GM18907 (cell line): ENCODE measurements around the gene CD274.
A peak's percentile ranks its signal among the peaks of the same experiment; 100 is the strongest.
"Not testable (repeated sequence)": the region's sequence is repeated elsewhere in the genome, so short reads cannot be mapped to it uniquely, and the experiment has no call there.

Experiments used
- ATAC-seq: cut with Tn5 transposase; IDR thresholded peaks from one replicate; pipeline ENCODE4 v1.9.1; 2021; ENCODE audit warnings: mild to moderate bottlenecking, moderate library complexity; ENCODE audit not compliant: unreplicated experiment

Gene CD274

DNA sequence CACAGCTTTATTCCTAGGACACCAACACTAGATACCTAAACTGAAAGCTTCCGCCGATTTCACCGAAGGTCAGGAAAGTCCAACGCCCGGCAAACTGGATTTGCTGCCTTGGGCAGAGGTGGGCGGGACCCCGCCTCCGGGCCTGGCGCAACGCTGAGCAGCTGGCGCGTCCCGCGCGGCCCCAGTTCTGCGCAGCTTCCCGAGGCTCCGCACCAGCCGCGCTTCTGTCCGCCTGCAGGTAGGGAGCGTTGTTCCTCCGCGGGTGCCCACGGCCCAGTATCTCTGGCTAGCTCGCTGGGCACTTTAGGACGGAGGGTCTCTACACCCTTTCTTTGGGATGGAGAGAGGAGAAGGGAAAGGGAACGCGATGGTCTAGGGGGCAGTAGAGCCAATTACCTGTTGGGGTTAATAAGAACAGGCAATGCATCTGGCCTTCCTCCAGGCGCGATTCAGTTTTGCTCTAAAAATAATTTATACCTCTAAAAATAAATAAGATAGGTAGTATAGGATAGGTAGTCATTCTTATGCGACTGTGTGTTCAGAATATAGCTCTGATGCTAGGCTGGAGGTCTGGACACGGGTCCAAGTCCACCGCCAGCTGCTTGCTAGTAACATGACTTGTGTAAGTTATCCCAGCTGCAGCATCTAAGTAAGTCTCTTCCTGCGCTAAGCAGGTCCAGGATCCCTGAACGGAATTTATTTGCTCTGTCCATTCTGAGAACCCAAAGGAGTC, at the start of gene CD274:
Gene CD274 (plus strand): TSS at position 184 of the 733 bp plus-strand sequence. CDS start 5,572 bp downstream, outside the sequence.
- ATAC-seq, result peak; percentile 65

DNA sequence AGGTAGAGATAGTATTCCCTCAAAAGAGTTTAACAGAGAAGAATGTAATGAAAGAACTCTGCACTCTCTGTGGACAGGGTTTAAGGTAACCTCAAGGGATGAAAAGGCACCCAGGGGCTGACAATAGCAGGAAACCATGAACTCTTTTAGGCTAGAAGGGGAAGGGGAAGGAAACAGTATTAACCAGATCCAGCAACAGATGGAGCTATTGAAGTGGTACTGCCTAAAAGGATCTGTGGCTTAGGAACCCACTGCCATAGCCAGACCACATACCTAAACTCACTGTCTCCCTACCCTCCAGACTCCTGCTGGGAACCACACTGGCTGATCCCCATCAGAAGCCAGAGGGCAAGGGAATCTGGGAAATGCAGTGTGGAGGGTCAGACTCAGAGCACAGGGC, 48.1 kb upstream of the CD274 start:
- ATAC-seq, result no peak

- no peak for ATAC-seq
Observed at GRCh38 chr9:5408596-5408995, 41.7 kb upstream of the CD274 start.

DNA sequence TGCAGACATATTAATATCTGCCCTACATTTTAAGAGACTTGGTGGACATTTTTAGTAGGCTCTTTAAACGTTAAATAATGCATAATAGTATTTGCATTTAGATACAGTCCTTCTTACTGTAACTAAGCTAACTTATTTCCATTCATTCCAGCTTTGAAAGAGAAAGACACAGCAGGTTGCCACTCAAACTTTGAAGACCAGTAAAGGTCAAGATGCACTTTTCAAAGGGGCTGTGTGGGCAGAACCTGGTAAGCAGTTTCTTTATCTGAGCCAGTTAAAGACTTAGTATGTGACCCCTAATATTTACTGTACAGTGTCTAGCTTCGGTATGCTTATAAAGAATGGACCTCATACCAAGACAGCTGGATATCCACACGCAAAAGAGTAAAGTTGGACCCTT, 33.4 kb upstream of the CD274 start:
- no peak for ATAC-seq

DNA sequence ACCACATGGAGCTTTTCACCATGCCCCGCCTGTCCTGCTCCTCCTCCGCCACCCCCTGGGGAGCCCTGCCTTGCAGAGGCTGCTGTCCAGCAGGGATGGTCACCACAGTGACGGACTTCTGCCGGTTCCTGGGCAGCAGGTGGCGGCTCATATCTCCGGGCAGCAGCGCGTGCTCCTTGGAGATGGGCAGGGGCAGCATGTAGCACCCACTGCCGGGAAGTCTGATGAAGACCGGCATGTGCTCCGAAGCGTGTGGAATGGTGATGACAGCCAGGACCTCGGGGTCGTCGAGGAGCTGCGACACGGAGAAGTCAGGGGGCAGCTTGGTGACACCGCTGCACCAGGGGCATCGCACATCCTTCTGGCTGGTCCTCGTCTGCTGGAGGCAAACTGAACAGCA, 31.9 kb upstream of the CD274 start:
- no peak for ATAC-seq

- no peak for ATAC-seq
Observed at GRCh38 chr9:5419987-5420386, 30.4 kb upstream of the CD274 start.

- no peak for ATAC-seq
Observed at GRCh38 chr9:5421163-5421562, 29.2 kb upstream of the CD274 start.

- no peak for ATAC-seq
Observed at GRCh38 chr9:5422276-5422675, 28.1 kb upstream of the CD274 start.

GRCh38 chr9:5425006-5425628, 25.2 kb upstream of the CD274 start:
- ATAC-seq, result no peak

DNA sequence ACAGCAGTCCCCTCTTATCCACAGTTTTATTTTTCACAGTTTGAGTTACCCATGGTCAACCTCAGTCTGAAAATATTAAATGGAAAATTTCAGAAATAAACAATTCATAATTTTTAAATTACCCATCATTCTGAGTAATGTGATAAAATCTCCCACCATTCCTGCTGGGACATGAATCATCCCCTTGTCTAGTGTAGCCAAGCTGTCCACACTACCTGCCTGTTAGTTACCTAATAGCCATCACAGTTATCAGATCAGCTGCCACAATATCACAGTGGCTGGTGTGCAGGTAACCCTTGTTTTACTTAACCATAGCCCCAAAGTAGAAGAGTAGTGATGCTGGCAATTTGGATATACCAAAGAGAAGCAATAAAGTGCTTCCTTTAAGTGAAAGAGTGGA, 23.3 kb upstream of the CD274 start:
- no peak for ATAC-seq

GRCh38 chr9:5428172-5428571, 22.2 kb upstream of the CD274 start:
- no peak for ATAC-seq

GRCh38 chr9:5428794-5429528, 21.4 kb upstream of the CD274 start:
- ATAC-seq, result no peak

- no peak for ATAC-seq
Observed at GRCh38 chr9:5429873-5430564, 20.3 kb upstream of the CD274 start.

DNA sequence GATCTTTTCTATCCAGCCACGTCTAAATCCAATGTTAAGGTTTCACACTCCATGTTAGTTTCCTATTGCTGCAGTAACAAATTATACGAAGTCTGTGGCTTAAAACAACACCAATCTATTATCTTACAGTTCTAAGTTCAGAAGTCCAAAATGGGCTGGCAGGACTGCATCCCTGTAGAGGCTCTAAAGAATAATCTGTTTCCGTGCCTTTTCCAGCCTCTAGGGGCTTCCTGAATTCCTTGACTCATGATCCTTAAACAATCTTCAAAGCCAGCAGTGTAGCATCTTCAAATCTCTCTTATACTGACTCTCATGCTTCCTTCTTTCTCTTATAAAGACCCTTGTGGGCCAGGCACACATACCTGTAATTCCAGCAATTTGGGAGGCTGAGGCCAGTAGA, 19.4 kb upstream of the CD274 start:
- ATAC-seq, result no peak

GRCh38 chr9:5432890-5433289, 17.5 kb upstream of the CD274 start:
- not testable (repeated sequence) for ATAC-seq

- not testable (repeated sequence) for ATAC-seq
Observed at GRCh38 chr9:5433328-5433727, 17.0 kb upstream of the CD274 start.

- not testable (repeated sequence) for ATAC-seq
Observed at GRCh38 chr9:5433841-5434810, 16.2 kb upstream of the CD274 start.

DNA sequence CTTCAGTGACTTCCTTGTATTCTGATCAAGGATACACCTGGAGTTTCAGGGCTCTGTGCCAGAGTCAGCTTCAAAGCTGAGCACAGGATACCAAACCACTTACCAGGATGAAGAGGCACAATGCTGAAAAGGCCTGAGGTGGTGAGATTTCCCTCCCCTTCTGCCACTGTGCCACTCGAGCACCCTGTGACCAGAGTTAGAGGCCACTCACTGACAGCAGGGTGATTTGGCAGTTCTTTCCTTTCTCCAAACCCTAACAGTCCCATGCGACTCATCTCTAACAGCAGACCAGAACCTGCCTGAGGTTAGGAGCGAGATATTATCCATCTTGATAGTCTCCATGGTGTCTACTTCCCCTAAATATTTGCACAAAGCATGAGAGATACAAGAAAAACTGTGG, 14.4 kb upstream of the CD274 start:
- ATAC-seq, result no peak

DNA sequence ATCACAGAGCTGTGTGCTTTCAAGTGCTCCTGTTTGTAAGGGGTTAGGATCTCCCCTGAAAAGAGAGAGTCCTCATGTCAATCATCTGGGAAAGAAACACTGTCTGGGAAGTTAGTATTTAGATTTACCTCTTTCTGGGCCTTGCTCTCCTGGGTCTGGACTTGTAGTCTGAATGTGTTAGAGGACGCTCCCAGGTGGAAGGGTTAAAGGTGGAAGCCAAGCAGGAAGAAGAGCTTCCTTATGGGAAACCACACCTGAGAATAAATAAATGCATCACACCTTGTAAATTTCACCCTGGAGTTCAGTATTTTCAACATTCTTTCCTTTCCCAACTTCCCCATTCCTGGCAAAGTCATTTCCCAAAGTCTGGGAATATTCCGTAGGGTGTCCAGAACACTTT, 13.9 kb upstream of the CD274 start:
- ATAC-seq, result no peak
